ENCODE results near the gene EXOG. TPM values are rescaled to one million over a fixed set of nuclear protein-coding genes. Genes with fewer than 3 reads are reported as not detected.

Gene EXOG
- polyA plus RNA-seq, 1 donor (not counting 4 experiments of a cell fraction or from before 2014, with no cell fraction given): 10.3 TPM

- H3K27me3 ChIP-seq (ENCODE audit: control insufficient read depth, extremely low read depth, insufficient read depth, low read length): no peaks in the 10 kb centered on the region
- no peak for TF ChIP-seq CTCF (optimal IDR thresholded peaks at IDR 0.05 in 1 of 3, IDR thresholded peaks at IDR 0.05 in 1 of 3, conservative IDR thresholded peaks at IDR 0.05 in 1 of 3; ENCODE audit: extremely low read depth in 1 of 3, insufficient read depth in 2 of 3, low read length in 3 of 3)
- no peak for TF ChIP-seq EZH2 (IDR thresholded peaks at IDR 0.05; ENCODE audit: low read length)
- no peaks in the 10 kb centered on the region for H3K4me1 ChIP-seq (ENCODE audit: control insufficient read depth, extremely low read depth, insufficient read depth, low read length)
- no peaks in the 10 kb centered on the region for H3K9me3 ChIP-seq (ENCODE audit: control insufficient read depth, low read depth, low read length)
- dilution Hi-C loops (cut with MboI; ENCODE audit: extremely low pct_ligation_motif_present, low sequenced_read_pairs): no loop called here
- no peaks in the 10 kb centered on the region for H3K79me2 ChIP-seq (ENCODE audit: control insufficient read depth, insufficient read depth, low read length)
- no peak overlapping the region for H3K4me3 ChIP-seq (ENCODE audit: control insufficient read depth in 2 of 3, extremely low read depth in 1 of 3, insufficient read depth in 2 of 3, low read depth in 1 of 3, low read length in 3 of 3)
- H2AFZ ChIP-seq (ENCODE audit: control insufficient read depth, low read length): no peak overlapping the region
- H3K27ac ChIP-seq (ENCODE audit: control insufficient read depth, insufficient read depth, low read length): no peak overlapping the region
- no peak overlapping the region for H3K9ac ChIP-seq (ENCODE audit: control insufficient read depth, extremely low read depth, insufficient read depth, low read length)
- no peak for FAIRE-seq
- no peak overlapping the region for H3K4me2 ChIP-seq (ENCODE audit: control insufficient read depth, extremely low read depth, insufficient read depth, low read depth, low read length)
- no peaks in the 10 kb centered on the region for H4K20me1 ChIP-seq (ENCODE audit: control insufficient read depth, extremely low read depth, insufficient read depth, low read length)
- no peaks in the 10 kb centered on the region for H3K36me3 ChIP-seq (ENCODE audit: control insufficient read depth in 2 of 2, extremely low read depth in 1 of 2, insufficient read depth in 2 of 2, low read length in 2 of 2)
- no peaks in the 10 kb centered on the region for H3K9me1 ChIP-seq (ENCODE audit: control insufficient read depth, extremely low read depth, insufficient read depth, low read length)
- no peak for DNase-seq (ENCODE audit: low read depth, low spot score)
Measured at GRCh38 chr3:38549082-38549481, 52.9 kb downstream of the EXOG start.

GRCh38 chr3:38549486-38549885, 53.3 kb downstream of the EXOG start:
- Histone ChIP-seq H3K4me2 (ENCODE audit: control insufficient read depth, extremely low read depth, insufficient read depth, low read depth, low read length) (no peak overlapping the region), H3K9me3 (ENCODE audit: control insufficient read depth, low read depth, low read length) (no peaks in the 10 kb centered on the region), H3K9me1 (ENCODE audit: control insufficient read depth, extremely low read depth, insufficient read depth, low read length) (no peaks in the 10 kb centered on the region), H3K27ac (ENCODE audit: control insufficient read depth, insufficient read depth, low read length) (no peak overlapping the region), H3K36me3 (ENCODE audit: control insufficient read depth in 2 of 2, extremely low read depth in 1 of 2, insufficient read depth in 2 of 2, low read length in 2 of 2) (no peaks in the 10 kb centered on the region), H3K79me2 (ENCODE audit: control insufficient read depth, insufficient read depth, low read length) (no peaks in the 10 kb centered on the region), H3K4me1 (ENCODE audit: control insufficient read depth, extremely low read depth, insufficient read depth, low read length) (no peaks in the 10 kb centered on the region), H3K27me3 (ENCODE audit: control insufficient read depth, extremely low read depth, insufficient read depth, low read length) (no peaks in the 10 kb centered on the region), H4K20me1 (ENCODE audit: control insufficient read depth, extremely low read depth, insufficient read depth, low read length) (no peaks in the 10 kb centered on the region), H3K4me3 (ENCODE audit: control insufficient read depth in 2 of 3, extremely low read depth in 1 of 3, insufficient read depth in 2 of 3, low read depth in 1 of 3, low read length in 3 of 3) (no peak overlapping the region), H2AFZ (ENCODE audit: control insufficient read depth, low read length) (no peak overlapping the region), H3K9ac (ENCODE audit: control insufficient read depth, extremely low read depth, insufficient read depth, low read length) (no peak overlapping the region)
- no peak for FAIRE-seq
- no peak for DNase-seq (ENCODE audit: low read depth, low spot score)
- TF ChIP-seq EZH2 (IDR thresholded peaks at IDR 0.05; ENCODE audit: low read length): no peak
- TF ChIP-seq CTCF (optimal IDR thresholded peaks at IDR 0.05 in 1 of 3, IDR thresholded peaks at IDR 0.05 in 1 of 3, conservative IDR thresholded peaks at IDR 0.05 in 1 of 3; ENCODE audit: extremely low read depth in 1 of 3, insufficient read depth in 2 of 3, low read length in 3 of 3): no peak
- dilution Hi-C loops (cut with MboI; ENCODE audit: extremely low pct_ligation_motif_present, low sequenced_read_pairs): no loop called here
